IgD-negative memory B cell (primary cell): Measurements from ENCODE around the gene CCNL1. TPM values are rescaled to one million over a fixed set of nuclear protein-coding genes. Genes with fewer than 3 reads are reported as not detected.
A peak's percentile ranks its signal among the peaks of the same experiment; 100 is the strongest.
"Not testable (repeated sequence)": the region's sequence is repeated elsewhere in the genome, so short reads cannot be mapped to it uniquely, and the experiment has no call there.

Source experiments
- H3K27ac Mint-ChIP-seq, 3 donors: one replicate each; pipeline ENCODE4 v1.8.0; 2020 to 2022; ENCODE audit warnings: mild to moderate bottlenecking in 3 of 3, mixed read lengths in 3 of 3, moderate library complexity in 1 of 3
- H3K27me3 Mint-ChIP-seq: one replicate; pipeline ENCODE4 v1.8.0; 2021; ENCODE audit warnings: mixed read lengths
- H3K36me3 Mint-ChIP-seq: one replicate; pipeline ENCODE4 v1.8.0; 2020; ENCODE audit warnings: mild to moderate bottlenecking, mixed read lengths
- H3K4me1 Mint-ChIP-seq, 3 donors: one replicate each; pipeline ENCODE4 v1.8.0; 2020 to 2022; ENCODE audit warnings: mixed read lengths in 3 of 3, mild to moderate bottlenecking in 1 of 3
- H3K4me3 Mint-ChIP-seq, 4 donors: one replicate each; pipeline ENCODE4 v1.8.0; 2020 to 2022; ENCODE audit warnings: mild to moderate bottlenecking in 4 of 4, mixed read lengths in 4 of 4, moderate library complexity in 3 of 4
- H3K9me3 Mint-ChIP-seq, 3 donors: one replicate each; pipeline ENCODE4 v1.8.0; 2020 to 2021; ENCODE audit warnings: mixed read lengths in 3 of 3, mild to moderate bottlenecking in 1 of 3
- polyA plus RNA-seq: library from polyadenylated mRNA; unstranded; fragments of 300-500 nt; fragmentation: Illumina TruSeq; gene quantifications from one replicate; pipeline ENCODE4 v1.2.3, GENCODE V29; 2021

Gene CCNL1
- 107 TPM for polyA plus RNA-seq

DNA sequence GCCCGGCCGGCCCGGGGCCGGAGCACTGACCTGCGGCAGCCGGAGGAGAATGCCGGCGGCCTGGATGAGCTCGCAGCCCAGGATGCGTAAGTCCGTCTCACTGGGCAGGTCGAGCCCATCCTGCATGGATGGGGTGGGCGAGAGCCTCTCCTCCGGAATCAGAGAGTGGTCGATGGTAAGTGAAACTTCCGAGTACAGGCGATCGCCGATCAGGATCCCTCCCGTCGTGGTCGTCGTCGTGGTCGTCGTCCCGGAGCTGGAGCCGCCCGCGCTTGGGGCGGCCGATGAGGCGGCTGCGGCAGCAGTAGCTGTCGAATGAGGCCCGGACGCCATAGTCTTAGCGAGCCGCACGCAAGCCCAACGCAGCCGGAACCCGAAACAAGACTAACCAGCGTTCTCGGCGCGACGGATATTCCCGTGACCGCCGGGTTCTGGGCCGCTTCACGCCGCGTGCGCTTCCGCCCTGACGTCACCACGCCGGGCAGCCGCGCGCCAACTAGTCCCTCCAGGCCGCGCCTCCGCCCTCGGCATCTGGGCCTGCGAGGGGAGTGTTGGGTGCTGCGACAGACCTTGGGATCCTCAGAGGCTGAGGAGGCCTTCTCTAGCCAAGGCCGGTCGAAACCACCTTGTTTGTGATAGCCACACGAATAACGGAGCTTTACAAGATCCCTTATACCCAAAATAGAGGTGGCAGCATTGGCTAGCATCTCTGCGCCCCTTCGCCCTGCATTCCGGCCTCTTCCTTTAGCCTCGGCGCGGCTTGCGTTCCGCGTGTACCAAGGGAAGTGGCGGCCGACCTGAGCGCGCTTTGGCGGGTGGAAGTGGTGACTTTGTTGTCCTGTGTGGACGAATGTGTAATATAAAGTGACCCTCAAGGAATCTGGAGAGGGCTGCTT is at the start of gene CCNL1:
Gene CCNL1, minus strand, starts transcription at position 386 of the 896 bp plus-strand sequence. Its CDS starts 53 bp downstream, at position 333.
- peak within 1 kb of the TSS; percentile 97 to 99 (median 98) for H3K4me3 Mint-ChIP-seq
- no peaks in the 10 kb centered on the region for H3K27me3 Mint-ChIP-seq
- H3K9me3 Mint-ChIP-seq = no peaks in the 10 kb centered on the region
- H3K27ac Mint-ChIP-seq = peak within 1 kb of the TSS; percentile 100
- H3K4me1 Mint-ChIP-seq = peaks cover 40 to 52% (median 47%) of the 10 kb centered on the region in 3 donors
- peaks cover 6% of the 10 kb centered on the region for H3K36me3 Mint-ChIP-seq

GRCh38 chr3:157204880-157205279 is 44.9 kb upstream of the CCNL1 start:
- H3K9me3 Mint-ChIP-seq = no peaks in the 10 kb centered on the region
- H3K36me3 Mint-ChIP-seq = peaks cover 6% of the 10 kb centered on the region
- H3K4me1 Mint-ChIP-seq = peaks cover 0 to 4% (median 0%) of the 10 kb centered on the region in 3 donors
- H3K27me3 Mint-ChIP-seq = no peaks in the 10 kb centered on the region
- no peak overlapping the region for H3K4me3 Mint-ChIP-seq
- H3K27ac Mint-ChIP-seq = no peak overlapping the region

DNA sequence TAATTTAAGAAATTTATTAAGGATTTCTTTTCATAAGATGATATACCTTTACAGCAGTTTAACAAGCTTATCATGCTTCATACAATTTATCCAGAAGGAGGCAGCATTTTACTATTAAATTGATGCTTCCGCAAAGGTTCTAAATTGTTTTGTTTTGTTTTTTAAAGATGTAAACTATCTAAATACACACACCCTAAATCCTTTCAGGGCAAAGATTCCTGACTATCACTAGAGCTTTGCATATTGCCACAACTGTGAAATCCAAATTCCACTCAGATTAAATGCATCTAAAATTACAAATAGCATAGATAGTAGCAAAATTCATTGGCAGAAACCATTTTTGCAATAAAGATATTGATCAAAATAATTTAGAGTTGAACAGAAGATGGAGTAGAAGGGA is 44.5 kb upstream of the CCNL1 start:
- H3K27me3 Mint-ChIP-seq = no peaks in the 10 kb centered on the region
- H3K9me3 Mint-ChIP-seq = no peaks in the 10 kb centered on the region
- peaks cover 8% of the 10 kb centered on the region for H3K36me3 Mint-ChIP-seq
- H3K4me3 Mint-ChIP-seq = no peak overlapping the region
- H3K4me1 Mint-ChIP-seq = peaks cover 0 to 4% (median 0%) of the 10 kb centered on the region in 3 donors
- no peak overlapping the region for H3K27ac Mint-ChIP-seq

GRCh38 chr3:157201648-157202278 is 41.8 kb upstream of the CCNL1 start:
- Mint-ChIP-seq H3K27me3 (no peaks in the 10 kb centered on the region), H3K27ac (no peak overlapping the region), H3K9me3 (peaks cover 0 to 4% (median 0%) of the 10 kb centered on the region in 3 donors), H3K4me1 (peaks cover 0 to 4% (median 0%) of the 10 kb centered on the region in 3 donors), H3K4me3 (no peak overlapping the region), H3K36me3 (peaks cover 4% of the 10 kb centered on the region)

DNA sequence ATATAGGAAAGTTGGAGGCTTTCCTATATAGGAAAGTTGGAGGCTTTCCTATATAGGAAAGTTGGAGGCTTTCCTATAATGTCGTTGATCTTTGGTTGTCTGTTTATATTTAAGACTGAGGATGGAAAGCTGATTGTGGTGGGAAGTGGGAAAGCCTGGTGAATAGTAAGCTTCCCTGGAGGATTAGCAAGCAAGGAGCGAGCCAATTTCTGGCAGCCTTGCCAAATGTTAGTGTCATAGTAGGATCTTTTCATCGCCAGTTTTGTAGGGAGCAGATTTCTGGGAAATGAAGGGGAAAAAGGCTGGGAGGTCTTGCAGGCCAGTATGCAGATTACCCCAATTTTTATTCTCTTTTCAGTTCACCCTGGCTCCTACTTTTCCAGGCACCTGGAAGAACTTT is 39.9 kb upstream of the CCNL1 start:
- Mint-ChIP-seq H3K9me3 (peaks cover 0 to 12% (median 3%) of the 10 kb centered on the region in 3 donors), H3K27ac (no peak overlapping the region), H3K36me3 (peaks cover 4% of the 10 kb centered on the region), H3K4me1 (peaks cover 0 to 4% (median 0%) of the 10 kb centered on the region in 3 donors), H3K4me3 (no peak overlapping the region), H3K27me3 (no peaks in the 10 kb centered on the region)

DNA sequence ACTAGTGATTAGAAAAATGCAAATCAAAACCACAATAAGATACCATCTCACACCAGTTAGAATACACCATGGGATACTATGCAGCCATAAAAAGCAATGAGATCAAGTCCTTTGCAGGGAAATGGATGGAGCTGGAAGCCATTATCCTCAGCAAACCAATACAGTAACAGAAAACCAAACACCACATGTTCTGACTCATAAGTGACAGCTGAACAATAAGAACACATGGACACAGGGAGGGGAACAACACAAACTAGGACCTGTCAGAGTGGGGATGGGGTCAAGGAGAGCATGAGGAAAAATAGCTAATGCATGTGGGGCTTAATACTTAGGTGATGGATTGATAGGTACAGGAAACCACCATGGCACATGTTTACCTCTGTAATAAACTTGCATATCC is 36.0 kb upstream of the CCNL1 start:
- H3K4me1 Mint-ChIP-seq = peaks cover 0 to 2% (median 0%) of the 10 kb centered on the region in 3 donors
- no peak overlapping the region for H3K4me3 Mint-ChIP-seq
- no peak overlapping the region for H3K27ac Mint-ChIP-seq
- H3K9me3 Mint-ChIP-seq = peaks cover 3 to 17% (median 9%) of the 10 kb centered on the region in 3 donors
- peaks cover 12% of the 10 kb centered on the region for H3K36me3 Mint-ChIP-seq
- no peaks in the 10 kb centered on the region for H3K27me3 Mint-ChIP-seq

DNA sequence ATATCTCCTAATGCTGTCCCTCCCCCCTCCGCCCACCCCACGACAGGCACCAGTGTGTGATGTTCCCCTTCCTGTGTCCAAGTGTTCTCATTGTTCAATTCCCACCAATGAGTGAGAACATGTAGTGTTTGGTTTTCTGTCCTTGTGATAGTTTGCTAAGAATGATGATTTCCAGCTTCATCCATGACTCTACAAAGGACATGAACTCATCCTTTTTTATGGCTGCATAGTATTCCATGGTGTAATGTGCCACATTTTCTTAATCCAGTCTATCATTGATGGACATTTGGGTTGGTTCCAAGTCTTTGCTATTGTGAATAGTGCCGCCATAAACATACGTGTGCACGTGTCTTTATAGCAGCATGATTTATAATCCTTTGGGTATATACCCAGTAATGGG is 31.2 kb upstream of the CCNL1 start:
- H3K36me3 Mint-ChIP-seq = peaks cover 15% of the 10 kb centered on the region
- not testable (repeated sequence) for H3K4me3 Mint-ChIP-seq, H3K4me1 Mint-ChIP-seq

GRCh38 chr3:157190380-157190872 is 30.5 kb upstream of the CCNL1 start:
- H3K9me3 Mint-ChIP-seq = peaks cover 10 to 28% (median 26%) of the 10 kb centered on the region in 3 donors
- H3K4me1 Mint-ChIP-seq = peaks cover 0 to 2% (median 0%) of the 10 kb centered on the region in 3 donors
- peaks cover 20% of the 10 kb centered on the region for H3K36me3 Mint-ChIP-seq
- no peaks in the 10 kb centered on the region for H3K27me3 Mint-ChIP-seq
- H3K4me3 Mint-ChIP-seq = no peak overlapping the region
- no peak overlapping the region for H3K27ac Mint-ChIP-seq

More for the DNA sequence above, 31.2 kb upstream of the CCNL1 start:
- not testable (repeated sequence) for H3K27me3 Mint-ChIP-seq, H3K27ac Mint-ChIP-seq
- H3K9me3 Mint-ChIP-seq = peaks cover 10 to 31% (median 26%) of the 10 kb centered on the region in 3 donors

- H3K27me3 Mint-ChIP-seq = no peaks in the 10 kb centered on the region
- H3K4me1 Mint-ChIP-seq = peaks cover 0 to 2% (median under 1%) of the 10 kb centered on the region in 3 donors
- H3K27ac Mint-ChIP-seq = no peak overlapping the region
- peaks cover 25% of the 10 kb centered on the region for H3K36me3 Mint-ChIP-seq
- no peak overlapping the region for H3K4me3 Mint-ChIP-seq
- H3K9me3 Mint-ChIP-seq = peaks cover 15 to 33% (median 22%) of the 10 kb centered on the region in 3 donors
Observed at GRCh38 chr3:157188391-157188790, 28.4 kb upstream of the CCNL1 start.

- peaks cover 3 to 5% (median 4%) of the 10 kb centered on the region in 3 donors for H3K4me1 Mint-ChIP-seq
- peaks cover 20% of the 10 kb centered on the region for H3K36me3 Mint-ChIP-seq
- H3K27me3 Mint-ChIP-seq = no peaks in the 10 kb centered on the region
- H3K27ac Mint-ChIP-seq = peak overlapping the region in 1 of 3 donors; percentile 63
- no peak overlapping the region for H3K4me3 Mint-ChIP-seq
- H3K9me3 Mint-ChIP-seq = peaks cover 0 to 18% (median 13%) of the 10 kb centered on the region in 3 donors
Observed at GRCh38 chr3:157182879-157183278, 22.9 kb upstream of the CCNL1 start.

DNA sequence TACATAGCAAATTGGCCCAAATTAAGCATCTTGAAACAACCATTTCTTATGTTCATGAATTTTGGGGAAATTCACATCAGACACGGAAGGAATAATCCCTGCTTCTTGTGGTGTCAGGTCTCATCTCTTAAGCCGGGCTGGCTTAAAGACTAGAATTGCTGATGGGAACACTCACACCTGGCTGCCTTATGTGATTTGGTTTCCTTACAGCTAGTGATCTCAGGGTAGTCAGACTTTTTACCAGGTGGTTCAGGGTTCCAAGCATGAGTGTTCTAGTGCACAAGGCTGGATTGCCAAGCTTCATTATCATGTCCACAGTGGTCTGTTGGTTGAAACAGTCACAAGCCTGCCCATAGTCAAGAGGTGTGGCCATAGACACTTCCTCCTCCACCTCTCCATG is 20.3 kb upstream of the CCNL1 start:
- Mint-ChIP-seq H3K4me1 (peaks cover 11 to 18% (median 16%) of the 10 kb centered on the region in 3 donors), H3K9me3 (peaks cover 0 to 12% (median 10%) of the 10 kb centered on the region in 3 donors), H3K27ac (no peak overlapping the region), H3K36me3 (peaks cover 13% of the 10 kb centered on the region), H3K4me3 (no peak overlapping the region), H3K27me3 (no peaks in the 10 kb centered on the region)

GRCh38 chr3:157179365-157179803 is 19.4 kb upstream of the CCNL1 start:
- Mint-ChIP-seq H3K9me3 (peaks cover 0 to 7% (median 6%) of the 10 kb centered on the region in 3 donors), H3K4me3 (peak overlapping the region in 1 of 4 donors; percentile 3), H3K36me3 (peaks cover 6% of the 10 kb centered on the region), H3K4me1 (peaks cover 11 to 25% (median 18%) of the 10 kb centered on the region in 3 donors), H3K27me3 (no peaks in the 10 kb centered on the region), H3K27ac (peak overlapping the region in 1 of 3 donors; percentile 32)

DNA sequence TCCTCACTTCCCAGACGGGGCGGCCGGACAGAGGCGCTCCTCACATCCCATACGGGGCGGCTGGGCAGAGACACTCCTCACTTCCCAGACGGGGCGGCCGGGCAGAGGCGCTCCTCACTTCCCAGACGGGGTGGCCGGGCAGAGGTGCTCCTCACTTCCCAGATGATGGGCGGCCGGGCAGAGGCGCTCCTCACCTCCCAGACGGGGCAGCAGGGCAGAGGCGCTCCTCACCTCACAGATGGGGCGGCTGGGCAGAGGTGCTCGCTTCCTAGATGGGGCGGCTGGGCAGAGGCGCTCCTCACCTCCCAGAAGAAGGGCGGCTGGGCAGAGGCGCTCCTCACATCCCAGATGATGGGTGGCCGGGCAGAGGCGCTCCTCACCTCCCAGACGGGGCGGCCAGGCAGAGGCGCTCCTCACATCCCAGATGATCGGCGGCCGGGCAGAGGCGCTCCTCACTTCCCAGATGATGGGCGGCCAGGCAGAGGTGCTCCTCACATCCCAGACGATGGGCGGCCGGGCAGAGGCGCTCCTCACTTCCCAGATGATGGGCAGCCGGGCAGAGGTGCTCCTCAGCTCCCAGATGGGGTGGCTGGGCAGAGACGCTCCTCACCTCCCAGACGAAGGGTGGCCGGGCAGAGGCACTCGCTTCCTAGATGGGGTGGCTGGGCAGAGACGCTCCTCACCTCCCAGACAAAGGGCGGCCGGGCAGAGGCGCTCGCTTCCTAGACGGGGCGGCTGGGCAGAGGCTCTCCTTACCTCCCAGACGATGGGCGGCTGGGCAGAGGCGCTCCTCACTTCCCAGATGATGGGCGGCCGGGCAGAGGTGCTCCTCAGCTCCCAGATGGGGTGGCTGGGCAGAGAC is 18.8 kb upstream of the CCNL1 start:
- H3K27me3 Mint-ChIP-seq, H3K36me3 Mint-ChIP-seq, H3K9me3 Mint-ChIP-seq, H3K27ac Mint-ChIP-seq: not testable (repeated sequence)
- Mint-ChIP-seq H3K4me1 (peaks cover 11 to 28% (median 22%) of the 10 kb centered on the region in 3 donors), H3K4me3 (peak overlapping the region in 2 of 4 donors; percentile 27 to 57)

DNA sequence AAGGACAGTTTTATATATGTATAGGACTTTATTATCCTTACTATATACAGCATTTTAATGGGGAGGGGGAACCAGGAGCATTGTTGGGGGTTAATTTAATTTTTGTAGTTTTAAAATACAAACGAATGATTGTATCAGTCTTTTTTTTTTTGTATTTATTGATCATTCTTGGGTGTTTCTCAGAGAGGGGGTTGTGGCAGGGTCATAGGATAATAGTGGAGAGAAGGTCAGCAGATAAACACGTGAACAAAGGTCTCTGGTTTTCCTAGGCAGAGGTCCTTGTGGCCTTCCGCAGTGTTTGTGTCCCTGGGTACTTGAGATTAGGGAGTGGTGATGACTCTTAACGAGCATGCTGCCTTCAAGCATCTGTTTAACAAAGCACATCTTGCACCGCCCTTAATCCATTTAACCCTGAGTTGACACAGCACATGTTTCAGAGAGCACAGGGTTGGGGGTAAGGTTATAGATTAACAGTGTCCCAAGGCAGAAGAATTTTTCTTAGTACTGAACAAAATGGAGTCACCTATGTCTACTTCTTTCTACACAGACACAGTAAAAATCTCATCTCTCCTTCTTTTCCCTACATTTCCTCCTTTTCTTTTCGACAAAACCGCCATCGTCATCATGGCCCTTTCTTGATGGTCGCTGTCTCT is 18.0 kb upstream of the CCNL1 start:
- H3K27me3 Mint-ChIP-seq, H3K36me3 Mint-ChIP-seq, H3K9me3 Mint-ChIP-seq: not testable (repeated sequence)
- peak overlapping the region in 3 of 4 donors; percentile 27 to 96 (median 57) for H3K4me3 Mint-ChIP-seq
- peak overlapping the region in 2 of 3 donors; percentile 80 to 98 for H3K27ac Mint-ChIP-seq
- H3K4me1 Mint-ChIP-seq = peaks cover 11 to 28% (median 19%) of the 10 kb centered on the region in 3 donors
